ENCODE results near the gene ITSN1. TPM values are rescaled to one million over a fixed set of nuclear protein-coding genes. Genes with fewer than 3 reads are reported as not detected.

Gene ITSN1
- total RNA-seq, 1 donor from 2014 or later, result 44.0 TPM

- DNase-seq (ENCODE audit: extremely low spot score, unreplicated experiment), result no peak
- Mint-ChIP-seq H3K9me3 (ENCODE audit: unreplicated experiment) (no peaks in the 10 kb centered on the region), H3K27ac (ENCODE audit: unreplicated experiment) (no peak overlapping the region), H3K36me3 (ENCODE audit: unreplicated experiment) (no peaks in the 10 kb centered on the region), H3K27me3 (ENCODE audit: unreplicated experiment) (no peaks in the 10 kb centered on the region), H3K4me1 (ENCODE audit: unreplicated experiment) (peaks cover 40% of the 10 kb centered on the region), H3K4me3 (ENCODE audit: unreplicated experiment) (no peak overlapping the region)
- TF ChIP-seq CTCF (IDR thresholded peaks at IDR 0.05), result no peak
These were observed 49.8 kb downstream of the ITSN1 start for GRCh38 chr21:33691945-33692603.

GRCh38 chr21:33695813-33696212, 53.5 kb downstream of the ITSN1 start:
- DNase-seq (ENCODE audit: extremely low spot score, unreplicated experiment), result no peak
- Mint-ChIP-seq H3K36me3 (ENCODE audit: unreplicated experiment) (peaks cover 1% of the 10 kb centered on the region), H3K27ac (ENCODE audit: unreplicated experiment) (no peak overlapping the region), H3K4me3 (ENCODE audit: unreplicated experiment) (no peak overlapping the region), H3K9me3 (ENCODE audit: unreplicated experiment) (no peaks in the 10 kb centered on the region), H3K4me1 (ENCODE audit: unreplicated experiment) (peaks cover 25% of the 10 kb centered on the region), H3K27me3 (ENCODE audit: unreplicated experiment) (no peaks in the 10 kb centered on the region)
- no peak for TF ChIP-seq CTCF (IDR thresholded peaks at IDR 0.05)

- H3K36me3 Mint-ChIP-seq (ENCODE audit: unreplicated experiment), result peaks cover 1% of the 10 kb centered on the region
- no peak overlapping the region for H3K27ac Mint-ChIP-seq (ENCODE audit: unreplicated experiment)
- no peak for DNase-seq (ENCODE audit: extremely low spot score, unreplicated experiment)
These were observed 54.2 kb downstream of the ITSN1 start for GRCh38 chr21:33696465-33696864.

DNA sequence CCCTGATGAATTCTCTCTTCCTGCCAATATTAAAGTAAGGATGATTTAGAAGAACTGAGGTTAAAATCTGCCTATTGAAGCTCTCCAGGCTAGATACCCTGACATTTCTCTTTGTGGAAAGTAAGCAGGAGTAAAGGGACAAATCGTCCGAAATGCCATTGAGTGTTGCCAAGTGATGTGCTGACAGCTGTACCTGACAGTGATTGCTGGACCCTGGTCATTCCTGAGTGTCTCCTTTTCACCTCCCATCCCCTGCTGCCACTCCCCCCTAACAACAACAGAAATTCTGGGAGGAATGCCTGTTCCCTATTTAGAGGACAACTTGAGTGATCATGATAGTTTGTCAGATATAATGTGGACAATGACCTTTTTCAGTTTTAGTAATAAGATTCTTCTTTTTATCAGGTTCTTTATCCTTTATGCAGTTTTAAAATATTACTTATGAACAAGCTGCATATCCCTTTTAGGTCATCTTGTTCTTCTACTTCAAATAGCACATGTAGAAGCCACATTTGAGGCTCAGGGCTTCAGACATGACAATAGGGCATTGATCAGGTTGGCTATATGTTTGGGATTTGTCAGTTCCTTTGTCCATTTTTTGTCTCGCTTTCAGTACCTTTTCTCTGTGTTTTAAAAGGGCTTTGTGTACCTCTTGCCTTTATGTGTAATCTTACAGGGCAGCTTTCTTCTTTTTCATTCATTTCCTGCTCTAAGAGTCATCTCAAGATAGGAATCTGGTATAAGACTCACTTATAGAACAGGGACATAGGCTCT, 56.0 kb downstream of the ITSN1 start:
- no peak for DNase-seq (ENCODE audit: extremely low spot score, unreplicated experiment)
- Mint-ChIP-seq H3K4me1 (ENCODE audit: unreplicated experiment) (peaks cover 5% of the 10 kb centered on the region), H3K4me3 (ENCODE audit: unreplicated experiment) (no peak overlapping the region), H3K36me3 (ENCODE audit: unreplicated experiment) (peaks cover 1% of the 10 kb centered on the region), H3K27me3 (ENCODE audit: unreplicated experiment) (no peaks in the 10 kb centered on the region), H3K9me3 (ENCODE audit: unreplicated experiment) (no peaks in the 10 kb centered on the region), H3K27ac (ENCODE audit: unreplicated experiment) (no peak overlapping the region)
- TF ChIP-seq CTCF (IDR thresholded peaks at IDR 0.05), result no peak

More at GRCh38 chr21:33696465-33696864, 54.2 kb downstream of the ITSN1 start:
- Mint-ChIP-seq H3K4me3 (ENCODE audit: unreplicated experiment) (no peak overlapping the region), H3K4me1 (ENCODE audit: unreplicated experiment) (peaks cover 20% of the 10 kb centered on the region), H3K27me3 (ENCODE audit: unreplicated experiment) (no peaks in the 10 kb centered on the region), H3K9me3 (ENCODE audit: unreplicated experiment) (no peaks in the 10 kb centered on the region)
- TF ChIP-seq CTCF (IDR thresholded peaks at IDR 0.05), result no peak

DNA sequence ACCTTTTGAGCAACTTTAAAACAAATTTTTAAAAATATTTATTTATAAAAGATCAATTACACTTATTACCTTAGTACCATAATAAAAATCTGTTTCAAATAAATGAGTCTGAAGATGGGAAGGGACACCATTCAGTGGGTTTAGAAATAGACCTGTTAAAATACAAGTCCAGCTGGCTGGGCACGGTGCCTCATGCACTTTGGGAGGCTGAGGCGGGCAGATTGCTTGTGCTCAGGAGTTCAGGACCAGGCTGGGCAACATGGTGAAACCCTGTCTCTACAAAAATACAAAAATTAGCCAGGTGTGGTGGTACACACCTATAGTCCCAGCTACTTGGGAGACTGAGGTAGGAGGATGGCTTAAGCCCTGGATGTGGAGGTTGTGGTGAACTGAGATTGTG, 57.0 kb downstream of the ITSN1 start:
- Mint-ChIP-seq H3K27ac (ENCODE audit: unreplicated experiment) (no peak overlapping the region), H3K4me1 (ENCODE audit: unreplicated experiment) (peaks cover 12% of the 10 kb centered on the region), H3K27me3 (ENCODE audit: unreplicated experiment) (no peaks in the 10 kb centered on the region), H3K36me3 (ENCODE audit: unreplicated experiment) (peaks cover 1% of the 10 kb centered on the region), H3K4me3 (ENCODE audit: unreplicated experiment) (no peak overlapping the region), H3K9me3 (ENCODE audit: unreplicated experiment) (no peaks in the 10 kb centered on the region)
- DNase-seq (ENCODE audit: extremely low spot score, unreplicated experiment), result no peak
- no peak for TF ChIP-seq CTCF (IDR thresholded peaks at IDR 0.05)

All from osteocyte (in vitro differentiated cells).